GM19099 (cell line): ENCODE measurements around the gene COMT.
A peak's percentile ranks its signal among the peaks of the same experiment; 100 is the strongest.

Experiments
- POLR2A ChIP-seq: IDR thresholded peaks from 3 replicates; pipeline ENCODE4 v1.6.1; 2011; ENCODE audit warnings: low read depth; ENCODE audit not compliant: insufficient read length; ENCODE audit errors: extremely low read depth

Gene COMT

DNA sequence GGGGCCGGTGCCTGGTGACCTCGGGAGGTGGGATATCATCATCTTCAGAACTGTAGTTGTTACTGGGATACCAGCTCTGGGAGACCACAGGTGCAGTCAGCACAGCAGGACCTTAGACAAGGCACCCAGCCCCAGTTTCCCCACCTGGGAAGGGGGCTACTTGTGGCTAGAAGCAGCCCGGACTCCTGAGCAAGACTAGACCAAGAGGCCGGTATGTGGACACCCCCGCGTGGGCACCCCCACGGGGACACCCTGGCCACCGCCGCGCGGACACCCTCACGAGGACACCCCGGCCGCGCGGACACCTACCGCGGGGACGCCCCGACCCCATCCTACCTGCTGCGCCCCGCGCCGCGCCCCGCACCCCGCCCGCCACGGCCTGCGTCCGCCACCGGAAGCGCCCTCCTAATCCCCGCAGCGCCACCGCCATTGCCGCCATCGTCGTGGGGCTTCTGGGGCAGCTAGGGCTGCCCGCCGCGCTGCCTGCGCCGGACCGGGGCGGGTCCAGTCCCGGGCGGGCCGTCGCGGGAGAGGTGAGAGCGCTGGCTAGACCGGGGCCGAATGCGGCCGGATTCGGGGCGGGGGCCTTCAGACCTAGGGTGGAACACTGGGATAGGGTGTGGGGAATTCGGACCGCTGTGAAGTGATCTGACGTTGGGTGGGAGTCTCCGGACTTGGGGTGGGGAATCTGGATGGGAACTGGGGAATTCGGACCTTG lies at the start of gene COMT, which contains the start of gene TXNRD2:
TSS of gene COMT (plus strand) at position 408 of the 718 bp plus-strand sequence. CDS start 20,755 bp downstream, outside the sequence.
TSS of gene TXNRD2 (minus strand) at position 454 of the 718 bp plus-strand sequence. CDS start at position 439, 15 bp downstream.
- TF ChIP-seq POLR2A: peak; percentile 86

DNA sequence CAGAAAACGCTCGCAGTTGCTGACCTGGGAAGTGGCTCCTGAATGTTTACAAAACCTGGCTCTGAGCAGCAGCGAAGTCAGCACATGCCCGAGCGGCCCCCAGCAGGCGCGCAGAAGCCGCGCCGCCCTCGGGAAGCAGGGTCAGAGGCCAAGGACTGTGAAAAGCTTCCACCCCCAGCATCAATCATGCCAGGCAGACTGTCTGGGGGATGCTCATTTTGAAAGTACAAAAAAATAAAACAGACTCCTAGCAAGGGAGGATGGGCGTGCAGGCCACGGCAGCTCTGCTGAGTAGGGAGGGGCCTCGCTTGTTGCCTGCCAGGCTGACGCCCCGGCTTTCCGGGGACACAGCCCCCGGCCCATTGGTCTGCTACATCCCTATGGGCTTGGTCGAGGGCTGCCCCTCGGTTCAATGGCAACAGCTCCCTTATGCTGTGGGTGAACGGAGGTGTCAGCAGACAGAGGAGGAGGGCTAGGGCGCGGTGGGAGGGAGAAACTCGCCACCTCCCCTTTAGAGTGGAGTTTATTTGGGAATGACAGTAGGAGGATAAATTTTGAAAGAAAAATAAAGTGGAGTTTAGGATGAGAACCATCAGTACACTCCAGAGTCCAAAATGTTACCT lies 49.2 kb upstream of the COMT start:
- no peak for TF ChIP-seq POLR2A

DNA sequence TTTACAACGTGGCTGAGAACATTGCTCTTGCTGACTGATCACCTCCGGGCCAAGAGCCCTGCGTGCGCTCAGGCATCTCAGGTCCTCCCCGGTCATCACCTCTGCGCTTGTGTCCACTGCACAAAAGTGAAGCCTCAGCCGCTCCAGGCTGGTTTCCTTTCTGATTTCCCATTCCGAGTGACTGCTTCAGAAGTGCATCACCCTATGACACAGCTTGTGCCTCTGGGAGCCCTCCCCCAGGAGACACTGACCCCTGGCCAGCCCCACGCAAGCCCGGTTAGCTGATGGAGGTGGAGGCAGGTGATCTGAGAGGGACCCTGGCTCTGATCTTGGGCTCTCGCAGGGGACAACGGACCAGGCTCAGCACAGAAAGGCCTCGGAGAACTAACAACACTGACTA lies 48.6 kb upstream of the COMT start:
- TF ChIP-seq POLR2A: no peak

DNA sequence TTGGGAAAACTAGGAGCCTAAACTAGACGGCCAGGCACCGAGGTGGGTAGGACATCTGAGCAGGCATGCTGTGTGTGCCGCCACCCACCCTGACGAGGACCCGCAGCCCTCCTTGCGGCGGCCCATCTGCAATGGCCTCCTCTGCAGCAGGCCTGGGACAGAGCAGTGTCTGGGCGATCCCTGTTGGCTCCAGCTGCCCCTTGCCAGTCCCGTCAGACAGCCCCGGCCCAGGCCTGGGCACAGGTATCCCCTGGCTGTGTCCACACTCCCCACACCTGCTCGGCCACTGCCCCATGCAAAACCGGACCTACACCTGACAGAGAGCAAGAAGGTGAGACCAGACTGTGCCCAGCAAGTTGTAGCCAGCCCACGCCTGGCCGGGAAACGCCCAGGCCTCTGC lies 48.2 kb upstream of the COMT start:
- no peak for TF ChIP-seq POLR2A

DNA sequence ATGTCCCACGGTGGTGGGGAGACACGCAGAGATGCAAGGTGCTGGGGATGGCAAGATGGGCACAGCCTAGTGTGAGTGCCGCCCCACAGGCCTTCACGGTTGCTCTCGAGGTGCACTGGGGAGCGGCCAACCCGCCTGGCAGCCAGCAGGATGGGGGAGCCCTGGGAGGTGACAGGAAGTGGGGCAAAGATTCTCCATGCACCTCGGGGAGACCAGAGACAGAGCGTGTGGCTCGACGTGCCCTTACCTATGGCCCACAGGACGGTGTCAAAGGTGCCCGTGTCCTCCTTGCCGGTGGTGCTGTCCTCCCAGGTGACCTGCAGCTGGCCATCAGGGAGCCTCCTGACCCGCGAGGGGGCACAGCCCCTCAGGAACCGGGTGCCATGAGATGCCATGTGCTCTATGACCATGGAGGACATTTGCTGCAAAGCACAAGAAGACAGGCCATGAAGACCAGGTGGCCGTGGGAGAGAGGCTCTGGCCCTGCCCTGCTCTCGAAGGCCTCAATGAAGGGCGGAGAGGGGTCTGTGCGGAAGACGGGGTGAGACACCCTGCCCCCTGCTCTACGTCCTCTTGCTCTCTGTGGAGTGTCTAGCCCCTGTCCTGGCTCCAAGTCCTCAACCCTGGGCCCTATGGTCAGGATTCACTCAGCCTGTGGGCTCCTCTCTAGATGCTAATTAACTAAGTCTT lies 46.3 kb upstream of the COMT start:
- TF ChIP-seq POLR2A: no peak

DNA sequence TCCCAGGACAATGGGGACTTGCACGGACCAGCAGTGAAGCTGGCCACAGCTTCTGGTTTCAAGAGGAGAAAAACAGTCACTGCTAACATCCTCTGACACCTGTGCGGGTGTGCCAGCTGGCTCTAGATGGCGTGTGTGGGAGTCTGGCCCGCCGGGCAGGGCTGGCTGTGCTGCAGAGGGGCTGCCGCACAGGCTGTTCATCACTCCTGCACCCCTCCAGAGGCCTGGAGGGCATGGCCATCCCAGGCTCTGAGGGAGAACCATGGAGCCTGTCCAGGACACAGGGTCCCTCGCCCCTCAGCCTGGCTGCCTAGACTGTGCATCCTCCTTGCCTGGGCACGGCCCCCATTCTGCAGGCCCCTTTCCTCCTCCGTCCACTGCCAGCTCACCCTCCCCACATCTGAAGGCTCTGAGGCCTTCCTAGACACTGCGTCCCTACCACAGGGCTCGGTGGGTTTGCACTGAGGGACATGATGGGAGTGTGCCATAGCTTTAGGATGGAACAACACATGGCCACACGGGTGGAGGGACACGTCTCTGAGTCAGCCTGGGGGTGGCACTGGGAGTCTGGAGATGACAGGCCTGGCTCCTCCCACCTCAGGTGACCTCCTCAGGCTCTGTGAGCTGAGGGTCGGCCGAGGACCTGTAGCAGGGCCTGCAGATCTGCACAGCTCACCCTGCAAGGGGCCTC lies 44.8 kb upstream of the COMT start:
- no peak for TF ChIP-seq POLR2A

DNA sequence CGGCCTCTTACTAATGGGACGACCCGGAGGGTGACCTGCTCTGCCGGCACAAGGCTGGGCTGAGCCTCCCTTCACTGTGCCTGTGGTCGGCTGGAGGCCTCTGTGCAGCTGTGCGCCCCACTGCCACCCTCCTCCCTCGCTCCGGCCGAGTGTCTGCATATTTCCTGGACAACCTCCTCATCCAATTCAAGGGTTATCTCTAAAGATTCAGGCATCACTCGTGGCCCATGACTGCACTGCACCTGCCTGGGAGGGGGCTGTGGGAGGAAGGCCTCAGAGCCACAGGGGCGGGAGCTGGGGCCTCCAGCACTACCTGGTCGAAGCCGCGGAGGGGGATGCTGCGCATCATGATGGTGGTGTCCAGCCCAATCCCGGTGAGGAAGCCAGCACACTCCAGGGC lies 43.8 kb upstream of the COMT start:
- no peak for TF ChIP-seq POLR2A

DNA sequence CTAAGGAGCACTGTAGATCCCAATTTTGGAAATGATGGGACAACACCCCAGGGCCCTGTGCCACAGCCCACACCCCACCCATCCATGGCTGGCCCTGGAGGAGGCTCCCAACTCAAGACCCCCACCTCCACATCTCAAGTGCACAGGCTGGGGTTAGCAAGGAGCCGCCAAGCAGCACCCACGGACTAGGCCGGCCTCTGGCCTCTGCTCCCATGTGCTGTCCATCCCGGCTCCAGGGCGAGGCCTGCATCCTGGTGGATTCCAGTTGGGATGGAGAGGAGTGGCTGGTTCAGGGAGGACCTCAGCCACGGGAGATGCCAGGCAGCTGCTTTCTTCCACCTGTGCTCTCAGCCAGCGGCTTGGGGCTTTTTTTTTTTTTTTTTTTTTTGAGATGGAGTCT lies 43.4 kb upstream of the COMT start:
- TF ChIP-seq POLR2A: no peak

DNA sequence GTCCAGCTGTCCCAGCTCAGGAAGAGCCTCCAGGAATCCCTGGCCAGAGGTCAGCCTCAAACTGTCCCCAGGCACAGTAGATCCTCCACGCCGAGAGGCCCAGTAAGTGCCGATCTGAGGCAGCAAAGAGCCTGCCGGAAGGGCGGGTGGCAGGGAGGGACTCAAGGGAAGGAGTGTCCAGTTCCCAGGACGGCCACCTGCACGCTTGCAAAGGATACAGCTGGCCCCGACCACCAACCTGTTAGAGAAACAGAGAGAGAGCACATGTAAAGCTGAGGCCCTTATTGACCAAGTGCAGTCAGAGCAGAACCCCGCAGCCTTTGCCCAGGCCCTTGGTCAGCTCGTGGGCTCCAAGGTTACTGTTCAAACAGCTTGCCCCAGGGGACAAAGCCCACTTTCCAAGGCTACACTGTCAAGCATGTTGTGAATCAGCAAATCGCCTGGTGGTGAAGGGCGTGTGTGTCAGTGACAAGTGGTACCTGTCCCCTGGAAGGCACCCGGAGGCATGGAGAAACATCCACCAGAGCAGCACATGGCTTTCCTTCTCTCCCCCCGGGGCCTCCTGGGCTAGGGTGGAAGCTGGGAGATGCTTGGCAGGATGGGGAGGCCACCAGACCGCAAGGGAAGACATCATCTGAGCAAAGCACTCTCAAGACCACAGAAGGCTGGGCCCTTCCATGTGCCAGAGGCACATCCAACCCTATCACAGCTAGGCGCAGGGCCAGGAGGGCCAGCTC lies 42.6 kb upstream of the COMT start:
- TF ChIP-seq POLR2A: no peak

DNA sequence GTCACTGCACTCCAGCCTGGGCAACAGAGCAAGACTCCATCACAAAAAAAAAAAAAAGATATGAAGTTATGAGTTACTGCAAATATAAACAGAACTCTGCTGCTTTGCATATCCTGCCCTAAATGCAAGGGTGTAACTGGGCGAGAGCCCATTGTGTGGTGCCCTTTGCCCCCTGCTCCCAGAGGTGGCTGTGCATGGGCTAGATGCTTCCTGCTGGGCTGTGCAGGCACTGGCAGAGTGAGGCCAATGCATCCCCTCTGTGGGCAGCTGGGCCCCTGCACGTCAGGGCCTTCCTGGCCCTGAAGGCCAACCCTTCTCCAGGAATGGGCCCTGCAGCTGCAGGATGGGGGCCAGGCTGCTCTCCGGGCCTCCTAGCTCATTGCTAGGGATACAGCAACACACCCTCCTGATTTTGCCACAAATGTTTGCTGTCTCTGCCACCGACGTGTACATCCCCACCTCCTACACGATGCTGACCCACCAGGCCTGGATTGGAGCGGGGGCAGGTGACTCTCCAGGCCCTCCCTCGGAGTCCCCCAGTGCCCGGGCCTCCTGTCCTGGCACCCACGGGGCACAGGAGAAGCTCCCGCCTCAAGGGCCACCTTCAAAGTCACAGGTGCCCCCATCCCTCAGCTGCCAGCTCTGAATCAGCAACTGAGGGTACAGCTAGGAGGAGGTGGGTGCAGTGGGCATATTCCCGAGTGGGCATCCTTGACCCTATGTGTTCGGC lies 40.7 kb upstream of the COMT start:
- no peak for TF ChIP-seq POLR2A

DNA sequence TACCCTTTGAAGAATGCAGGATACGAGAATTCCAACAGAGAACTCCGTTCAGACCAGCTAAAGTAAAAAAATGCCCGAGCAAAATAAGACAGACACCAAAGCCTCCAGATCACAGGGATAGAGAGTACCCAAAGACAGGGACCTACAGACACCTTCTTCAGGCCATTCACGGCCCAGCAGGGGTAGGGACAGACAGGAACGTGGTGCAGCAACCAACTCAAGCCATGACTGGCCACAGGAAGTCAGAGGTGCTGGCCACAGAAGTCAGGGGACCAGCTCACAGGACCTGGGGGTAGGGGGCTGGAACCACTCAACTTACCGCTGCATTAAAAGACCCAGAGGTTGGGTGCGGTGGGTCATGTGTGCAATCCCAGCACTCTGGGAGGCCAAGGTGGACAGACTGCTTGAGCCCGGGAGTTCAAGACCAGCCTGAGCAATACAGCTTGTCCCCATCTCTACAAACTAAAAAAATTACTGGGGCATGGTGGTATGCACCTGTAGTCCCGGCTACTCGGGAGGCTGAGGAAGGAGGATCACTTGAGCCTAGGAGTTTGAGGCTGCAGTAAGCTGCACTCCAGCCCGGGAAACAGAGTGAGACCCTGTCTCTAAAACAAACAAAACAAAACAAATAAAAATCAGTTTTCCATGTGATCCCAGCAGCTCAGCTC lies 39.9 kb upstream of the COMT start:
- no peak for TF ChIP-seq POLR2A

DNA sequence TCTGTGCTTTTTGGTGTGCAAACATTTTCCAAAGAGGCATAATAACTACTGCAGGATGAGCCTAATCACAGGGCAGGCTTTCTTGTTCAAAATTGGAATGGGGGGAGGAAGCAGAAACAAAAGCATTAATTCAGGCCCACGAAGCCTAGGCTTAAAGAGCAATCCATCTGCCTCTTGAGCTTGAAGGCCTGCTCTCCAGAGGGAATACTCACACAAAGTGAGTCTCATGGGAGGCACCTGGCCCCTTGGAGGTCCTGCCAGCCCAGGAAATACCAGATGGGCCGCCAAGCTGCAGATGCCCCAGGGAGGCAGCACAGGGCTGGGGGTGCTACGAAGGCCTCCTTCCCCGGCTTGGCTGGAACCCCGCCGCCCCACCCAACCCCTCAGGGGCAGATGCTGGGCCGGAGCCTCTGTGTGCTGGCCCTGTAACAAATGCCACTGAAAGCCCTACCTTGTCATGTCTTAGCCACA lies 39.3 kb upstream of the COMT start:
- TF ChIP-seq POLR2A: no peak

DNA sequence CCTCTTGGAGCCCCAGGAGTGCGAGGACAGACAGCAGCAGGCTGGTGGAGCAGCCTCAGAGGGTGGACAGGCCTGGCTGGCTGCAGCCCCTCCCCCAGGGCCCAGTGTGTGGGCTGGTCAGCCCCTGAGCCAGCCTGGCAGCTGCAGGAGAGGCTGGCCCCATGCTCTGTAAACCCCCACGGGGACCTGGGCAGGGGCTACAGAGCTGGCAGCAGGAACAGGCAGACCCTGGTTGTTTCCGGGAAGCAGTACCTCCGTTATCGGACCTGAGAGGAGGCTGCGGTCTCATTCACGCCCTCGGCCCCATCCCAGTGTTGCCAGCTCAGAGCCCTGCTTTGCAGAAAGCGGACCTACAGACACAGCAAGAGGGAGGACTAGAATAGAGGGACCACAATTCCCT lies 38.5 kb upstream of the COMT start:
- TF ChIP-seq POLR2A: no peak

DNA sequence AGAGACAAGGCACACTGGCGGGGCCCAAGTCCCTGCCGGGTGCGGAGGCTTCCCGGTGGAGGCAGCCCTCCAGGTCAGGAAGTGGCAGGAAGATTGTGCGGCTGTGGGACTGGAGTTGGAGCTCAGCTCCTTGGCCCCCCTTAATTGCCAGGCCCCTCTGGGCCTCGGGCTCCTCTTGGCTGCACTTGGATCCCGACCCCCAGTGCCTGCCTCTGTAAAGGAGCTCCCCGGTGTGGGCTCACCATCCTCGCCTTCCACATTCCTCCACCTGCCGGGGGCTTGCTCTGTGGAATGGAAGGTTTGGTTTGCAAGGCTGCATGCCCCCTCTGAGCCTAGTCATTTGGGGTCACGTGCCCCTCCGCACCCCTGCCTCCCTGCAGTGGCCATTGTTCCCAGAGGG lies 38.1 kb upstream of the COMT start:
- no peak for TF ChIP-seq POLR2A
